OCI-LY7 (cell line): ENCODE measurements around the gene RNF123.

ENCODE experiments used
- EZH2phosphoT487 ChIP-seq: fragments of 200-600 bp; sonication (generic); IDR thresholded peaks from 2 replicates; pipeline ENCODE4 v1.6.1; 2018; ENCODE audit warnings: low read depth, borderline replicate concordance, mild to moderate bottlenecking, mixed run types, antibody characterized with exemption, low read length, moderate library complexity, mixed read lengths
- TF ChIP-seq, protein P1 (sequence below): fragments of 200-600 bp; sonication (generic); conservative IDR thresholded peaks from 2 replicates; pipeline ENCODE4 v1.5.1; 2014; ENCODE audit warnings: mild to moderate bottlenecking, antibody characterized with exemption, low read length, moderate library complexity, mixed read lengths

- TF ChIP-seq, protein P1, sequence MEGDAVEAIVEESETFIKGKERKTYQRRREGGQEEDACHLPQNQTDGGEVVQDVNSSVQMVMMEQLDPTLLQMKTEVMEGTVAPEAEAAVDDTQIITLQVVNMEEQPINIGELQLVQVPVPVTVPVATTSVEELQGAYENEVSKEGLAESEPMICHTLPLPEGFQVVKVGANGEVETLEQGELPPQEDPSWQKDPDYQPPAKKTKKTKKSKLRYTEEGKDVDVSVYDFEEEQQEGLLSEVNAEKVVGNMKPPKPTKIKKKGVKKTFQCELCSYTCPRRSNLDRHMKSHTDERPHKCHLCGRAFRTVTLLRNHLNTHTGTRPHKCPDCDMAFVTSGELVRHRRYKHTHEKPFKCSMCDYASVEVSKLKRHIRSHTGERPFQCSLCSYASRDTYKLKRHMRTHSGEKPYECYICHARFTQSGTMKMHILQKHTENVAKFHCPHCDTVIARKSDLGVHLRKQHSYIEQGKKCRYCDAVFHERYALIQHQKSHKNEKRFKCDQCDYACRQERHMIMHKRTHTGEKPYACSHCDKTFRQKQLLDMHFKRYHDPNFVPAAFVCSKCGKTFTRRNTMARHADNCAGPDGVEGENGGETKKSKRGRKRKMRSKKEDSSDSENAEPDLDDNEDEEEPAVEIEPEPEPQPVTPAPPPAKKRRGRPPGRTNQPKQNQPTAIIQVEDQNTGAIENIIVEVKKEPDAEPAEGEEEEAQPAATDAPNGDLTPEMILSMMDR: no peak
- no peak for TF ChIP-seq EZH2phosphoT487
Measured at GRCh38 chr3:49723628-49724551, 34.5 kb downstream of the RNF123 start, which contains the start of gene GMPPB.
